ENCODE data around the gene CLECL1. TPM values are rescaled to one million over a fixed set of nuclear protein-coding genes. Genes with fewer than 3 reads are reported as not detected.

CLECL1 gene
- total and polyA plus RNA-seq, 2 experiments from 2014 or later = not detected

GRCh38 chr12:9701380-9702154 lies 31.3 kb downstream of the CLECL1 start:
- Mint-ChIP-seq H3K36me3 (ENCODE audit: low read depth) (peaks cover 24% of the 10 kb centered on the region), H3K4me1 (no peaks in the 10 kb centered on the region), H3K9me3 (peaks cover 60% of the 10 kb centered on the region), H3K27ac (no peak overlapping the region), H3K27me3 (ENCODE audit: insufficient read depth, low read depth, poor library complexity) (no peaks in the 10 kb centered on the region), H3K4me3 (no peak overlapping the region)
- no peak overlapping the region for H3K27ac ChIP-seq (ENCODE audit: low read depth)
- no peaks in the 10 kb centered on the region for H3F3A ChIP-seq (replicated peaks; ENCODE audit: low read depth)
- no peak for DNase-seq (ENCODE audit: low spot score)
- no peaks in the 10 kb centered on the region for H3K79me2 ChIP-seq (replicated peaks; ENCODE audit: insufficient read depth)
- peaks cover 6% of the 10 kb centered on the region for H3K36me3 ChIP-seq (ENCODE audit: insufficient read depth)
- H2AFZ ChIP-seq = no peak overlapping the region
- no peaks in the 10 kb centered on the region for H4K20me1 ChIP-seq (replicated peaks; ENCODE audit: insufficient read depth)
- no peak for ATAC-seq
- peaks cover 8% of the 10 kb centered on the region; the same call in 1 of the 2 replicates for H3K9me2 ChIP-seq (ENCODE audit: insufficient read depth)
- no peaks in the 10 kb centered on the region for H3K27me3 ChIP-seq (ENCODE audit: insufficient read depth)
- no peak overlapping the region for H3K4me2 ChIP-seq
- TF ChIP-seq JUNB (IDR thresholded peaks at IDR 0.05; ENCODE audit: unreplicated experiment) (no peak), ZNF462 (CRISPR knock-in tag; IDR thresholded peaks at IDR 0.05) (no peak), STAT1 (IDR thresholded peaks at IDR 0.05; ENCODE audit: unreplicated experiment) (no peak), NANOG (IDR thresholded peaks at IDR 0.05; ENCODE audit: borderline replicate concordance) (no peak), EZH2phosphoT487 (IDR thresholded peaks at IDR 0.05; ENCODE audit: unreplicated experiment) (no peak), ZNF114 (CRISPR knock-in tag; IDR thresholded peaks at IDR 0.05) (no peak), ZNF331 (CRISPR knock-in tag; IDR thresholded peaks at IDR 0.05; ENCODE audit: low read depth) (no peak), POLR2AphosphoS5 (IDR thresholded peaks at IDR 0.05; ENCODE audit: low read depth) (no peak), EZH2 (IDR thresholded peaks at IDR 0.05; ENCODE audit: low read depth, unreplicated experiment) (no peak), CREB1 (CRISPR knock-in tag; IDR thresholded peaks at IDR 0.05; ENCODE audit: low read depth) (no peak)
- TF ChIP-seq, protein P1, sequence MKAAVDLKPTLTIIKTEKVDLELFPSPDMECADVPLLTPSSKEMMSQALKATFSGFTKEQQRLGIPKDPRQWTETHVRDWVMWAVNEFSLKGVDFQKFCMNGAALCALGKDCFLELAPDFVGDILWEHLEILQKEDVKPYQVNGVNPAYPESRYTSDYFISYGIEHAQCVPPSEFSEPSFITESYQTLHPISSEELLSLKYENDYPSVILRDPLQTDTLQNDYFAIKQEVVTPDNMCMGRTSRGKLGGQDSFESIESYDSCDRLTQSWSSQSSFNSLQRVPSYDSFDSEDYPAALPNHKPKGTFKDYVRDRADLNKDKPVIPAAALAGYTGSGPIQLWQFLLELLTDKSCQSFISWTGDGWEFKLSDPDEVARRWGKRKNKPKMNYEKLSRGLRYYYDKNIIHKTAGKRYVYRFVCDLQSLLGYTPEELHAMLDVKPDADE (IDR thresholded peaks at IDR 0.05) = no peak
- TF ChIP-seq, protein P2, sequence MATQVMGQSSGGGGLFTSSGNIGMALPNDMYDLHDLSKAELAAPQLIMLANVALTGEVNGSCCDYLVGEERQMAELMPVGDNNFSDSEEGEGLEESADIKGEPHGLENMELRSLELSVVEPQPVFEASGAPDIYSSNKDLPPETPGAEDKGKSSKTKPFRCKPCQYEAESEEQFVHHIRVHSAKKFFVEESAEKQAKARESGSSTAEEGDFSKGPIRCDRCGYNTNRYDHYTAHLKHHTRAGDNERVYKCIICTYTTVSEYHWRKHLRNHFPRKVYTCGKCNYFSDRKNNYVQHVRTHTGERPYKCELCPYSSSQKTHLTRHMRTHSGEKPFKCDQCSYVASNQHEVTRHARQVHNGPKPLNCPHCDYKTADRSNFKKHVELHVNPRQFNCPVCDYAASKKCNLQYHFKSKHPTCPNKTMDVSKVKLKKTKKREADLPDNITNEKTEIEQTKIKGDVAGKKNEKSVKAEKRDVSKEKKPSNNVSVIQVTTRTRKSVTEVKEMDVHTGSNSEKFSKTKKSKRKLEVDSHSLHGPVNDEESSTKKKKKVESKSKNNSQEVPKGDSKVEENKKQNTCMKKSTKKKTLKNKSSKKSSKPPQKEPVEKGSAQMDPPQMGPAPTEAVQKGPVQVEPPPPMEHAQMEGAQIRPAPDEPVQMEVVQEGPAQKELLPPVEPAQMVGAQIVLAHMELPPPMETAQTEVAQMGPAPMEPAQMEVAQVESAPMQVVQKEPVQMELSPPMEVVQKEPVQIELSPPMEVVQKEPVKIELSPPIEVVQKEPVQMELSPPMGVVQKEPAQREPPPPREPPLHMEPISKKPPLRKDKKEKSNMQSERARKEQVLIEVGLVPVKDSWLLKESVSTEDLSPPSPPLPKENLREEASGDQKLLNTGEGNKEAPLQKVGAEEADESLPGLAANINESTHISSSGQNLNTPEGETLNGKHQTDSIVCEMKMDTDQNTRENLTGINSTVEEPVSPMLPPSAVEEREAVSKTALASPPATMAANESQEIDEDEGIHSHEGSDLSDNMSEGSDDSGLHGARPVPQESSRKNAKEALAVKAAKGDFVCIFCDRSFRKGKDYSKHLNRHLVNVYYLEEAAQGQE (IDR thresholded peaks at IDR 0.05; ENCODE audit: unreplicated experiment) = no peak
- TF ChIP-seq, protein P3, sequence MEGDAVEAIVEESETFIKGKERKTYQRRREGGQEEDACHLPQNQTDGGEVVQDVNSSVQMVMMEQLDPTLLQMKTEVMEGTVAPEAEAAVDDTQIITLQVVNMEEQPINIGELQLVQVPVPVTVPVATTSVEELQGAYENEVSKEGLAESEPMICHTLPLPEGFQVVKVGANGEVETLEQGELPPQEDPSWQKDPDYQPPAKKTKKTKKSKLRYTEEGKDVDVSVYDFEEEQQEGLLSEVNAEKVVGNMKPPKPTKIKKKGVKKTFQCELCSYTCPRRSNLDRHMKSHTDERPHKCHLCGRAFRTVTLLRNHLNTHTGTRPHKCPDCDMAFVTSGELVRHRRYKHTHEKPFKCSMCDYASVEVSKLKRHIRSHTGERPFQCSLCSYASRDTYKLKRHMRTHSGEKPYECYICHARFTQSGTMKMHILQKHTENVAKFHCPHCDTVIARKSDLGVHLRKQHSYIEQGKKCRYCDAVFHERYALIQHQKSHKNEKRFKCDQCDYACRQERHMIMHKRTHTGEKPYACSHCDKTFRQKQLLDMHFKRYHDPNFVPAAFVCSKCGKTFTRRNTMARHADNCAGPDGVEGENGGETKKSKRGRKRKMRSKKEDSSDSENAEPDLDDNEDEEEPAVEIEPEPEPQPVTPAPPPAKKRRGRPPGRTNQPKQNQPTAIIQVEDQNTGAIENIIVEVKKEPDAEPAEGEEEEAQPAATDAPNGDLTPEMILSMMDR (conservative IDR thresholded peaks at IDR 0.05; ENCODE audit: low read depth in 2 of 2) = no peak
- no peaks in the 10 kb centered on the region for H3K4me1 ChIP-seq (ENCODE audit: insufficient read depth)
- H3K4me3 ChIP-seq = no peak overlapping the region

Data from GM23338 (cell line).